ENCODE results near the gene TBX4.
"Not testable (repeated sequence)": the region's sequence is repeated elsewhere in the genome, so short reads cannot be mapped to it uniquely, and the experiment has no call there.

Gene TBX4

GRCh38 chr17:61429274-61429673 is 22.9 kb upstream of the TBX4 start:
- Histone ChIP-seq H3K9ac (ENCODE audit: low read length in 5 of 5) (no peak overlapping the region), H3K27me3 (ENCODE audit: control insufficient read depth in 5 of 5, insufficient read depth in 4 of 5, low read length in 5 of 5) (peaks cover 0 to 15% (median 6%) of the 10 kb centered on the region in 5 donors), H3K4me3 (ENCODE audit: low read depth in 1 of 5, low read length in 5 of 5) (no peak overlapping the region), H3K36me3 (ENCODE audit: control insufficient read depth in 5 of 5, insufficient read depth in 5 of 5, low read length in 5 of 5) (no peaks in the 10 kb centered on the region), H3K27ac (ENCODE audit: low read depth, low read length) (no peak overlapping the region), H3K9me3 (ENCODE audit: control insufficient read depth in 5 of 5, low read length in 5 of 5) (peaks cover 0 to 2% (median 0%) of the 10 kb centered on the region in 5 donors), H3K4me1 (ENCODE audit: control insufficient read depth in 5 of 5, insufficient read depth in 5 of 5, low read length in 5 of 5) (no peaks in the 10 kb centered on the region)

- H3K27ac ChIP-seq (ENCODE audit: low read depth, low read length); H3K4me3 ChIP-seq (ENCODE audit: low read depth in 1 of 5, low read length in 5 of 5); H3K9me3 ChIP-seq (ENCODE audit: control insufficient read depth in 5 of 5, low read length in 5 of 5); H3K9ac ChIP-seq (ENCODE audit: low read length in 5 of 5); H3K36me3 ChIP-seq (ENCODE audit: control insufficient read depth in 5 of 5, insufficient read depth in 5 of 5, low read length in 5 of 5); H3K4me1 ChIP-seq (ENCODE audit: control insufficient read depth in 5 of 5, insufficient read depth in 5 of 5, low read length in 5 of 5): not testable (repeated sequence)
- peaks cover 0 to 10% (median 6%) of the 10 kb centered on the region in 5 donors for H3K27me3 ChIP-seq (ENCODE audit: control insufficient read depth in 5 of 5, insufficient read depth in 4 of 5, low read length in 5 of 5)
These were observed 22.4 kb upstream of the TBX4 start for GRCh38 chr17:61429831-61430230.

GRCh38 chr17:61431594-61432311 is 20.5 kb upstream of the TBX4 start:
- Histone ChIP-seq H3K9ac (ENCODE audit: low read length in 5 of 5) (no peak overlapping the region), H3K27ac (ENCODE audit: low read depth, low read length) (no peak overlapping the region), H3K9me3 (ENCODE audit: control insufficient read depth in 5 of 5, low read length in 5 of 5) (peaks cover 0 to 9% (median 4%) of the 10 kb centered on the region in 5 donors), H3K36me3 (ENCODE audit: control insufficient read depth in 5 of 5, insufficient read depth in 5 of 5, low read length in 5 of 5) (no peaks in the 10 kb centered on the region), H3K4me1 (ENCODE audit: control insufficient read depth in 5 of 5, insufficient read depth in 5 of 5, low read length in 5 of 5) (no peaks in the 10 kb centered on the region), H3K4me3 (ENCODE audit: low read depth in 1 of 5, low read length in 5 of 5) (no peak overlapping the region), H3K27me3 (ENCODE audit: control insufficient read depth in 5 of 5, insufficient read depth in 4 of 5, low read length in 5 of 5) (no peaks in the 10 kb centered on the region)

- H3K27ac ChIP-seq (ENCODE audit: low read depth, low read length), result no peak overlapping the region
- no peak overlapping the region for H3K4me3 ChIP-seq (ENCODE audit: low read depth in 1 of 5, low read length in 5 of 5)
- peaks cover 0 to 5% (median 0%) of the 10 kb centered on the region in 5 donors for H3K27me3 ChIP-seq (ENCODE audit: control insufficient read depth in 5 of 5, insufficient read depth in 4 of 5, low read length in 5 of 5)
- peaks cover 3 to 15% (median 9%) of the 10 kb centered on the region in 5 donors for H3K9me3 ChIP-seq (ENCODE audit: control insufficient read depth in 5 of 5, low read length in 5 of 5)
- no peaks in the 10 kb centered on the region for H3K4me1 ChIP-seq (ENCODE audit: control insufficient read depth in 5 of 5, insufficient read depth in 5 of 5, low read length in 5 of 5)
- no peak overlapping the region for H3K9ac ChIP-seq (ENCODE audit: low read length in 5 of 5)
- no peaks in the 10 kb centered on the region for H3K36me3 ChIP-seq (ENCODE audit: control insufficient read depth in 5 of 5, insufficient read depth in 5 of 5, low read length in 5 of 5)
These were observed 15.9 kb upstream of the TBX4 start for GRCh38 chr17:61436273-61436672.

- no peak overlapping the region for H3K4me3 ChIP-seq (ENCODE audit: low read depth in 1 of 5, low read length in 5 of 5)
- H3K9me3 ChIP-seq (ENCODE audit: control insufficient read depth in 5 of 5, low read length in 5 of 5), result peaks cover 3 to 15% (median 9%) of the 10 kb centered on the region in 5 donors
- H3K9ac ChIP-seq (ENCODE audit: low read length in 5 of 5), result no peak overlapping the region
- H3K27me3 ChIP-seq (ENCODE audit: control insufficient read depth in 5 of 5, insufficient read depth in 4 of 5, low read length in 5 of 5), result peaks cover 0 to 5% (median 0%) of the 10 kb centered on the region in 5 donors
- no peaks in the 10 kb centered on the region for H3K4me1 ChIP-seq (ENCODE audit: control insufficient read depth in 5 of 5, insufficient read depth in 5 of 5, low read length in 5 of 5)
- H3K27ac ChIP-seq (ENCODE audit: low read depth, low read length), result no peak overlapping the region
- no peaks in the 10 kb centered on the region for H3K36me3 ChIP-seq (ENCODE audit: control insufficient read depth in 5 of 5, insufficient read depth in 5 of 5, low read length in 5 of 5)
These were observed 15.1 kb upstream of the TBX4 start for GRCh38 chr17:61436995-61437704.

- no peak overlapping the region for H3K27ac ChIP-seq (ENCODE audit: low read depth, low read length)
- peaks cover 0 to 15% (median 6%) of the 10 kb centered on the region in 5 donors for H3K9me3 ChIP-seq (ENCODE audit: control insufficient read depth in 5 of 5, low read length in 5 of 5)
- H3K4me1 ChIP-seq (ENCODE audit: control insufficient read depth in 5 of 5, insufficient read depth in 5 of 5, low read length in 5 of 5), result peaks cover 0 to 2% (median 0%) of the 10 kb centered on the region in 5 donors
- H3K36me3 ChIP-seq (ENCODE audit: control insufficient read depth in 5 of 5, insufficient read depth in 5 of 5, low read length in 5 of 5), result no peaks in the 10 kb centered on the region
- H3K9ac ChIP-seq (ENCODE audit: low read length in 5 of 5), result no peak overlapping the region
- H3K4me3 ChIP-seq (ENCODE audit: low read depth in 1 of 5, low read length in 5 of 5), result no peak overlapping the region
- peaks cover 0 to 14% (median 10%) of the 10 kb centered on the region in 5 donors for H3K27me3 ChIP-seq (ENCODE audit: control insufficient read depth in 5 of 5, insufficient read depth in 4 of 5, low read length in 5 of 5)
These were observed 11.5 kb upstream of the TBX4 start for GRCh38 chr17:61440697-61441096.

GRCh38 chr17:61441507-61441906 is 10.7 kb upstream of the TBX4 start:
- peaks cover 0 to 14% (median 10%) of the 10 kb centered on the region in 5 donors for H3K27me3 ChIP-seq (ENCODE audit: control insufficient read depth in 5 of 5, insufficient read depth in 4 of 5, low read length in 5 of 5)
- not testable (repeated sequence) for H3K4me1 ChIP-seq (ENCODE audit: control insufficient read depth in 5 of 5, insufficient read depth in 5 of 5, low read length in 5 of 5); H3K4me3 ChIP-seq (ENCODE audit: low read depth in 1 of 5, low read length in 5 of 5); H3K9me3 ChIP-seq (ENCODE audit: control insufficient read depth in 5 of 5, low read length in 5 of 5); H3K9ac ChIP-seq (ENCODE audit: low read length in 5 of 5); H3K36me3 ChIP-seq (ENCODE audit: control insufficient read depth in 5 of 5, insufficient read depth in 5 of 5, low read length in 5 of 5); H3K27ac ChIP-seq (ENCODE audit: low read depth, low read length)

- H3K9ac ChIP-seq (ENCODE audit: low read length in 5 of 5), result no peak overlapping the region
- H3K9me3 ChIP-seq (ENCODE audit: control insufficient read depth in 5 of 5, low read length in 5 of 5), result peaks cover 0 to 9% (median 6%) of the 10 kb centered on the region in 5 donors
- H3K27me3 ChIP-seq (ENCODE audit: control insufficient read depth in 5 of 5, insufficient read depth in 4 of 5, low read length in 5 of 5), result peaks cover 0 to 14% (median 13%) of the 10 kb centered on the region in 5 donors
- H3K27ac ChIP-seq (ENCODE audit: low read depth, low read length), result no peak overlapping the region
- peaks cover 0 to 2% (median 0%) of the 10 kb centered on the region in 5 donors for H3K4me1 ChIP-seq (ENCODE audit: control insufficient read depth in 5 of 5, insufficient read depth in 5 of 5, low read length in 5 of 5)
- no peak overlapping the region for H3K4me3 ChIP-seq (ENCODE audit: low read depth in 1 of 5, low read length in 5 of 5)
- no peaks in the 10 kb centered on the region for H3K36me3 ChIP-seq (ENCODE audit: control insufficient read depth in 5 of 5, insufficient read depth in 5 of 5, low read length in 5 of 5)
These were observed 10.0 kb upstream of the TBX4 start for GRCh38 chr17:61442136-61442775.

GRCh38 chr17:61442878-61443474 is 9.2 kb upstream of the TBX4 start:
- Histone ChIP-seq H3K27ac (ENCODE audit: low read depth, low read length) (no peak overlapping the region), H3K36me3 (ENCODE audit: control insufficient read depth in 5 of 5, insufficient read depth in 5 of 5, low read length in 5 of 5) (no peaks in the 10 kb centered on the region), H3K9ac (ENCODE audit: low read length in 5 of 5) (no peak overlapping the region), H3K27me3 (ENCODE audit: control insufficient read depth in 5 of 5, insufficient read depth in 4 of 5, low read length in 5 of 5) (peaks cover 0 to 14% (median 13%) of the 10 kb centered on the region in 5 donors), H3K4me3 (ENCODE audit: low read depth in 1 of 5, low read length in 5 of 5) (no peak overlapping the region), H3K4me1 (ENCODE audit: control insufficient read depth in 5 of 5, insufficient read depth in 5 of 5, low read length in 5 of 5) (peaks cover 0 to 2% (median 0%) of the 10 kb centered on the region in 5 donors), H3K9me3 (ENCODE audit: control insufficient read depth in 5 of 5, low read length in 5 of 5) (peaks cover 0 to 5% (median 2%) of the 10 kb centered on the region in 5 donors)

Measured in subcutaneous abdominal adipose tissue (tissue), 5 donors.